ENCODE measurements around the gene ZNF888. TPM values are rescaled to one million over a fixed set of nuclear protein-coding genes. Genes with fewer than 3 reads are reported as not detected.

Gene ZNF888
- polyA plus RNA-seq, 1 experiment: 2.2 TPM

- POLR2A ChIA-PET: interaction anchor here (0.6 kb wide), 1 partner anchor 9 kb away, joined by 4 read pairs; no protein-coding TSS in a partner anchor
- Histone ChIP-seq H3K27ac (ENCODE audit: low read depth, low read length) (peak overlapping the region; percentile 85), H3K9me3 (ENCODE audit: control insufficient read depth, insufficient read depth, low read length) (peaks cover 40% of the 10 kb centered on the region), H3K4me3 (ENCODE audit: low read depth, low read length) (peak overlapping the region; percentile 77), H3K27me3 (ENCODE audit: control insufficient read depth, insufficient read depth, low read length) (no peaks in the 10 kb centered on the region)
- no peak for TF ChIP-seq CTCF (IDR thresholded peaks at IDR 0.05; ENCODE audit: low read depth, low read length)
- no peak for DNase-seq (ENCODE audit: low read depth, low spot score)
- CTCF ChIA-PET: no interaction called here
Measured at GRCh38 chr19:52961981-52962380, 38.8 kb upstream of the ZNF888 start.

- Histone ChIP-seq H3K27ac (ENCODE audit: low read depth, low read length) (no peak overlapping the region), H3K27me3 (ENCODE audit: control insufficient read depth, insufficient read depth, low read length) (no peaks in the 10 kb centered on the region), H3K4me3 (ENCODE audit: low read depth, low read length) (no peak overlapping the region), H3K9me3 (ENCODE audit: control insufficient read depth, insufficient read depth, low read length) (peaks cover 48% of the 10 kb centered on the region)
- DNase-seq (ENCODE audit: low read depth, low spot score): no peak
- no peak for TF ChIP-seq CTCF (IDR thresholded peaks at IDR 0.05; ENCODE audit: low read depth, low read length)
- POLR2A ChIA-PET: no interaction called here
- CTCF ChIA-PET: no interaction called here
Measured at GRCh38 chr19:52959613-52960295, 36.5 kb upstream of the ZNF888 start.

GRCh38 chr19:52957591-52957990 lies 34.4 kb upstream of the ZNF888 start:
- no peak for DNase-seq (ENCODE audit: low read depth, low spot score)
- Histone ChIP-seq H3K9me3 (ENCODE audit: control insufficient read depth, insufficient read depth, low read length) (peaks cover 63% of the 10 kb centered on the region), H3K27ac (ENCODE audit: low read depth, low read length) (no peak overlapping the region), H3K27me3 (ENCODE audit: control insufficient read depth, insufficient read depth, low read length) (no peaks in the 10 kb centered on the region), H3K4me3 (ENCODE audit: low read depth, low read length) (no peak overlapping the region)
- ChIA-PET CTCF (no interaction called here), POLR2A (no interaction called here)
- TF ChIP-seq CTCF (IDR thresholded peaks at IDR 0.05; ENCODE audit: low read depth, low read length): no peak

- DNase-seq (ENCODE audit: low read depth, low spot score): no peak
- Histone ChIP-seq H3K4me3 (ENCODE audit: low read depth, low read length) (no peak overlapping the region), H3K9me3 (ENCODE audit: control insufficient read depth, insufficient read depth, low read length) (peaks cover 69% of the 10 kb centered on the region), H3K27ac (ENCODE audit: low read depth, low read length) (no peak overlapping the region), H3K27me3 (ENCODE audit: control insufficient read depth, insufficient read depth, low read length) (no peaks in the 10 kb centered on the region)
- POLR2A ChIA-PET: no interaction called here
- no peak for TF ChIP-seq CTCF (IDR thresholded peaks at IDR 0.05; ENCODE audit: low read depth, low read length)
- CTCF ChIA-PET: no interaction called here
Measured at GRCh38 chr19:52956917-52957316, 33.7 kb upstream of the ZNF888 start.

- H3K27ac ChIP-seq (ENCODE audit: low read depth, low read length): no peak overlapping the region
- DNase-seq (ENCODE audit: low read depth, low spot score): no peak
- no peaks in the 10 kb centered on the region for H3K27me3 ChIP-seq (ENCODE audit: control insufficient read depth, insufficient read depth, low read length)
- H3K9me3 ChIP-seq (ENCODE audit: control insufficient read depth, insufficient read depth, low read length): peaks cover 65% of the 10 kb centered on the region
- CTCF ChIA-PET: no interaction called here
- POLR2A ChIA-PET: no interaction called here
- no peak for TF ChIP-seq CTCF (IDR thresholded peaks at IDR 0.05; ENCODE audit: low read depth, low read length)
- H3K4me3 ChIP-seq (ENCODE audit: low read depth, low read length): no peak overlapping the region
Measured at GRCh38 chr19:52949422-52949821, 26.2 kb upstream of the ZNF888 start.
